MCF 10A (cell line): ENCODE results near the gene SUN2. TPM values are rescaled to one million over a fixed set of nuclear protein-coding genes. Genes with fewer than 3 reads are reported as not detected.
A peak's percentile ranks its signal among the peaks of the same experiment; 100 is the strongest.

Experiments used
- BruUV-seq: library from RNA; stranded (reverse); fragments of 400-500 nt; replicated peaks from 2 replicates; lab custom pipeline; 2021; lab: Mats Ljungman, UMichigan
- CTCF ChIA-PET: fragments of 300-600 bp; sonication (Branson Sonifier 250); formaldehyde crosslinking; extraction: SDS; loops from one replicate; lab custom pipeline; 2021; ENCODE audit warnings: antibody characterized with exemption, inconsistent platforms; lab: Yijun Ruan, JAX
- POLR2A ChIA-PET: fragments of 300-600, 350-650 bp; sonication (Branson Sonifier 250); formaldehyde crosslinking; extraction: SDS; loops from one replicate; lab custom pipeline; 2020; ENCODE audit warnings: antibody characterized with exemption, inconsistent platforms; lab: Yijun Ruan, JAX
- DNase-seq: peaks from one replicate; pipeline ENCODE4 v3.0.0-alpha.2; 2018; ENCODE audit not compliant: unreplicated experiment
- H3K27ac Mint-ChIP-seq: one replicate; pipeline ENCODE4 v1.8.0; 2022; ENCODE audit warnings: mild to moderate bottlenecking, low read depth, mixed read lengths; ENCODE audit not compliant: unreplicated experiment
- H3K27me3 Mint-ChIP-seq: one replicate; pipeline ENCODE4 v1.8.0; 2022; ENCODE audit warnings: mixed read lengths; ENCODE audit not compliant: insufficient read depth, unreplicated experiment
- H3K36me3 Mint-ChIP-seq: one replicate; pipeline ENCODE4 v1.8.0; 2022; ENCODE audit warnings: mild to moderate bottlenecking, moderate library complexity, mixed read lengths; ENCODE audit not compliant: insufficient read depth, unreplicated experiment
- H3K4me1 Mint-ChIP-seq: one replicate; pipeline ENCODE4 v1.8.0; 2022; ENCODE audit warnings: mixed read lengths; ENCODE audit not compliant: insufficient read depth, unreplicated experiment
- H3K4me3 Mint-ChIP-seq: one replicate; pipeline ENCODE4 v1.8.0; 2022; ENCODE audit warnings: mild to moderate bottlenecking, moderate library complexity, mixed read lengths; ENCODE audit not compliant: unreplicated experiment
- H3K9me3 Mint-ChIP-seq: one replicate; pipeline ENCODE4 v1.8.0; 2022; ENCODE audit warnings: mixed read lengths; ENCODE audit not compliant: unreplicated experiment
- CTCF ChIP-seq: fragments of 200-600 bp; IDR thresholded peaks from one replicate; pipeline ENCODE4 v1.8.0; 2022; ENCODE audit warnings: antibody characterized with exemption, mild to moderate bottlenecking; ENCODE audit not compliant: unreplicated experiment
- intact Hi-C: fragments of 100-400 bp; cut with micrococcal nuclease; formaldehyde crosslinking; loops from 2 replicates; pipeline ENCODE4 v1.14.1; 2022
- total RNA-seq: library from RNA; stranded (reverse); gene quantifications from 2 replicates; pipeline ENCODE4 v1.2.3, GENCODE V29; 2022

Gene SUN2
- total RNA-seq, 1 experiment from 2014 or later = 66.8 TPM

- peak overlapping the region; percentile 71 for H3K27ac Mint-ChIP-seq
- no peaks in the 10 kb centered on the region for H3K27me3 Mint-ChIP-seq
- no peaks in the 10 kb centered on the region for H3K36me3 Mint-ChIP-seq
- intact Hi-C loops = no loop called here
- POLR2A ChIA-PET = interaction anchor here (1.0 kb wide), 1 partner anchor 51 kb away, joined by 3 read pairs; no protein-coding TSS in a partner anchor
- DNase-seq = no peak
- CTCF ChIA-PET = interaction anchor here (0.7 to 1.3 kb wide), 2 partner anchors 29 to 71 kb away, joined by 3 read pairs; no protein-coding TSS in a partner anchor
- H3K4me3 Mint-ChIP-seq = no peak overlapping the region
- BruUV-seq = no TSS peak
- H3K4me1 Mint-ChIP-seq = peaks cover 6% of the 10 kb centered on the region
- H3K9me3 Mint-ChIP-seq = no peaks in the 10 kb centered on the region
- no peak for TF ChIP-seq CTCF
Observed at GRCh38 chr22:38760477-38761201, 4.8 kb upstream of the SUN2 start.

- Mint-ChIP-seq H3K4me3 (no peak overlapping the region), H3K27ac (no peak overlapping the region), H3K9me3 (no peaks in the 10 kb centered on the region), H3K27me3 (no peaks in the 10 kb centered on the region), H3K4me1 (peaks cover 14% of the 10 kb centered on the region), H3K36me3 (peaks cover 6% of the 10 kb centered on the region)
- ChIA-PET CTCF (interaction anchor here (0.6 to 1.3 kb wide), 2 partner anchors 27 to 119 kb away, joined by 3 read pairs; no protein-coding TSS in a partner anchor), POLR2A (interaction anchor here (2.4 kb wide), 1 partner anchor 53 kb away, joined by 11 read pairs; the partner anchor contains the start of gene GTPBP1)
- intact Hi-C loops = no loop called here
- DNase-seq = no peak
- no peak for TF ChIP-seq CTCF
- no TSS peak for BruUV-seq
Observed at GRCh38 chr22:38759005-38759404, 3.2 kb upstream of the SUN2 start.

- H3K36me3 Mint-ChIP-seq = peaks cover 6% of the 10 kb centered on the region
- intact Hi-C loops = no loop called here
- CTCF ChIA-PET = interaction anchor here (0.6 to 0.7 kb wide), 2 partner anchors 89 to 119 kb away, joined by 3 read pairs; no protein-coding TSS in a partner anchor
- POLR2A ChIA-PET = interaction anchor here (2.4 kb wide), 1 partner anchor 52 kb away, joined by 11 read pairs; the partner anchor contains the start of gene GTPBP1
- no peaks in the 10 kb centered on the region for H3K9me3 Mint-ChIP-seq
- no peak for DNase-seq
- no peak overlapping the region for H3K27ac Mint-ChIP-seq
- no peaks in the 10 kb centered on the region for H3K27me3 Mint-ChIP-seq
- H3K4me1 Mint-ChIP-seq = peaks cover 19% of the 10 kb centered on the region
- H3K4me3 Mint-ChIP-seq = no peak overlapping the region
- no peak for TF ChIP-seq CTCF
- no TSS peak for BruUV-seq
Observed at GRCh38 chr22:38758276-38758945, 2.6 kb upstream of the SUN2 start.

GRCh38 chr22:38757464-38757757 lies 1.6 kb upstream of the SUN2 start:
- Mint-ChIP-seq H3K27me3 (no peaks in the 10 kb centered on the region), H3K9me3 (no peaks in the 10 kb centered on the region), H3K27ac (no peak overlapping the region), H3K36me3 (peaks cover 11% of the 10 kb centered on the region), H3K4me3 (no peak overlapping the region), H3K4me1 (peaks cover 19% of the 10 kb centered on the region)
- no TSS peak for BruUV-seq
- intact Hi-C loops = no loop called here
- TF ChIP-seq CTCF = no peak
- no peak for DNase-seq
- ChIA-PET POLR2A (no interaction called here), CTCF (interaction anchor here (0.7 to 1.5 kb wide), 3 partner anchors 8 to 361 kb away, joined by 3 to 6 read pairs (median 4); no protein-coding TSS in a partner anchor)
